Mucosa of stomach (tissue), 1 donor: ENCODE measurements around the gene COBL.

Source experiments
- H3K27me3 ChIP-seq: one replicate; pipeline ENCODE4 v1.7.0; 2013; ENCODE audit warnings: mild to moderate bottlenecking, low read length; ENCODE audit not compliant: control insufficient read depth, insufficient read depth
- H3K36me3 ChIP-seq: one replicate; pipeline ENCODE4 v1.7.0; 2013; ENCODE audit warnings: low read length; ENCODE audit not compliant: control insufficient read depth, insufficient read depth
- H3K4me1 ChIP-seq: one replicate; pipeline ENCODE4 v1.7.0; 2013; ENCODE audit warnings: mild to moderate bottlenecking, low read length; ENCODE audit not compliant: control insufficient read depth, insufficient read depth
- H3K4me3 ChIP-seq: one replicate; pipeline ENCODE4 v1.7.0; 2013; ENCODE audit warnings: low read length
- H3K9ac ChIP-seq: one replicate; pipeline ENCODE4 v1.7.0; 2013; ENCODE audit warnings: mild to moderate bottlenecking, low read length, moderate library complexity
- H3K9me3 ChIP-seq: one replicate; pipeline ENCODE4 v1.7.0; 2013; ENCODE audit warnings: mild to moderate bottlenecking, low read length, moderate library complexity; ENCODE audit not compliant: control insufficient read depth
- donor health status: Pancreatic carcinoma.

The COBL gene

GRCh38 chr7:51182636-51183166, 133.9 kb downstream of the COBL start:
- Histone ChIP-seq H3K9ac (no peak overlapping the region), H3K9me3 (no peaks in the 10 kb centered on the region), H3K36me3 (no peaks in the 10 kb centered on the region), H3K27me3 (no peaks in the 10 kb centered on the region), H3K4me1 (no peaks in the 10 kb centered on the region), H3K4me3 (no peak overlapping the region)

DNA sequence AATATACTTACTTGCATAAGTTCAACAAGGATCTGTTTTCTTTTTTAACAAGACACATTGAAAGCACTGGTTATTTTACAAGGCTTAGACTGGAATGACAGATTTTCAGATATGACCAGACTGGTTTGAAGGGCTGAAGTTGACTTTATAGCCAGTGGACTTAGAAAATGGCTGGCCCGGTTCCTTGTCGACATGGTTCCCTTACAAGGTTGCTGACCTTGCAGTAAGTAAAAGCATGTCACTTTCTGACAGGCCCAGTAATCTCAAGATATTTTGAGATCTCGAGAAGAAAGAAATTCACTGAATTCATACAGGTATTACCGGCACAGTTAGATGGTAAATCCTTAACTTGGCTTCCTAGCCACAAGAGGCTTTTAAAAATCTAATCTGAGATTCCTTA, 136.5 kb downstream of the COBL start:
- Histone ChIP-seq H3K4me1 (no peaks in the 10 kb centered on the region), H3K36me3 (no peaks in the 10 kb centered on the region), H3K9me3 (no peaks in the 10 kb centered on the region), H3K4me3 (no peak overlapping the region), H3K27me3 (no peaks in the 10 kb centered on the region), H3K9ac (no peak overlapping the region)

DNA sequence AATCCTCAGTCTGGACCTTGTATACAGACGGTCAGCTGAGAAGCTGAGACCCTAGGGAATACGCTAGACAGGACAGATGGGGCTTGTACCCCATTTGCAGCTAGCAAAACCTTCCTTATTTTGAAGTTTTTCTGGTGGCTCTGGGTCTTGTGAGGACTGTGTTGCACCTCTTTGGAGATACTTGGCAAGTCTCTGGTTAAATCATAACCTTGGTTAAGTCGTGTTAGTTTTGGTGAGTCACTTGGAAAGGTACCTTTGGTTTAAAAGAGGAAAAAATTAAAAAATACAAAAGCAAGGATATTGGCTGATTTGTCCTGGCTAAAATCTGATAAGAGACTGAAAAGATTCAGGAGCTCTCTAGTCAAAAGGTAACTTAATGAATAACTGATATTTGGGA, 140.6 kb downstream of the COBL start:
- no peaks in the 10 kb centered on the region for H3K36me3 ChIP-seq
- H3K4me3 ChIP-seq = no peak overlapping the region
- no peaks in the 10 kb centered on the region for H3K4me1 ChIP-seq
- H3K9me3 ChIP-seq = no peaks in the 10 kb centered on the region
- H3K27me3 ChIP-seq = no peaks in the 10 kb centered on the region
- H3K9ac ChIP-seq = no peak overlapping the region

- Histone ChIP-seq H3K4me3 (no peak overlapping the region), H3K9me3 (no peaks in the 10 kb centered on the region), H3K4me1 (no peaks in the 10 kb centered on the region), H3K36me3 (no peaks in the 10 kb centered on the region), H3K9ac (no peak overlapping the region), H3K27me3 (no peaks in the 10 kb centered on the region)
Measured at GRCh38 chr7:51175316-51175991, 141.2 kb downstream of the COBL start.

DNA sequence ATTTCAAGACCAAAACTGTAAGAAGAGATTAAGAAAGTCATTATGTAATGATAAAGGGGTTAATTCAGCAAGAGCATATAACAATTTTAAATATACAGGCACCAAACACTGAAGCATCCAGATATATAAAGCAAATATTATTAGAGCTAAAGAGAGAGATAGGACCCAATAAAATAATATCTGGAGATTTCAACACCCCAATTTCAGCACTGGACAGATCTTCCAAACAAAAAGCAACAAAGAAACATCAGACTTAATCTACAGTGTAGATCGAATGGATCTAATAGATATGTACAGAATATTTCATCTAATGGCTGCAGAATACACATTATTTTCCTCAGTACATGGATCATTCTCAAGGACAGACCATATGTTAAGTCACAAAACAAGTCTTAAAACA, 151.3 kb downstream of the COBL start:
- H3K4me1 ChIP-seq = no peaks in the 10 kb centered on the region
- no peaks in the 10 kb centered on the region for H3K36me3 ChIP-seq
- H3K9ac ChIP-seq = no peak overlapping the region
- H3K27me3 ChIP-seq = no peaks in the 10 kb centered on the region
- H3K9me3 ChIP-seq = no peaks in the 10 kb centered on the region
- no peak overlapping the region for H3K4me3 ChIP-seq

GRCh38 chr7:51162724-51163329, 153.8 kb downstream of the COBL start:
- H3K9ac ChIP-seq = no peak overlapping the region
- H3K4me3 ChIP-seq = no peak overlapping the region
- H3K27me3 ChIP-seq = no peaks in the 10 kb centered on the region
- no peaks in the 10 kb centered on the region for H3K36me3 ChIP-seq
- no peaks in the 10 kb centered on the region for H3K4me1 ChIP-seq
- no peaks in the 10 kb centered on the region for H3K9me3 ChIP-seq

- Histone ChIP-seq H3K27me3 (no peaks in the 10 kb centered on the region), H3K9ac (no peak overlapping the region), H3K36me3 (no peaks in the 10 kb centered on the region), H3K4me3 (no peak overlapping the region), H3K4me1 (no peaks in the 10 kb centered on the region), H3K9me3 (no peaks in the 10 kb centered on the region)
Measured at GRCh38 chr7:51161937-51162336, 154.7 kb downstream of the COBL start.

DNA sequence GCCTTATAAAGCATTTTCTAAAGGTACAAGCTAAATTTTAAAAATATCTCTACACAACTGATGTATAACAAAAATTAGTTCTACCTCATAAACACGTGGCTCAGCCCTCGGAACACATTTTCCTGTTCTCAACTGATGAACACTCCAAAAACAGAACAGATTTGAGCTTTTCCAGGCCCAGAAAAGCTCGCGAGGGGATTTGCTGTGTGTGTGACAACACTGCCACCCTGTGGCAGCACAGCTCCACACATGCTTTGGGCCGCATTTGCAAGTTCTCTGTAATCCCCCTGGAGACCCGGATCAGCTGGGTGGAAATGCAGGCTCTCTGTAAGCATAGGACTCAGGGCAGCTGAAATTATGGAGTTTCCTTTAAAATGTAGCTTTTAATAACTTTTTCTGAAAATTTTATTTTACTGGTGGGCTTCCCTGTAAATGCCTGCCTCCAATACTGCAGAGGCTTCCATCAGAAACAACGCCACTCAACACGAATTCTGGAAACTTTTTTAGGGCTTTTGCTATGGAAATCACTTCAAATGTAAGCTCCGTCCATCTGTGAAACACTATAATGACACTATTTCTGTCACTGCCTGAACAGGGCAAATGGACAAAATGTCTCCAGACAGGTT, 155.5 kb downstream of the COBL start:
- Histone ChIP-seq H3K9me3 (no peaks in the 10 kb centered on the region), H3K9ac (no peak overlapping the region)

GRCh38 chr7:51160411-51160810, 156.2 kb downstream of the COBL start:
- no peak overlapping the region for H3K9ac ChIP-seq
- no peaks in the 10 kb centered on the region for H3K27me3 ChIP-seq
- no peaks in the 10 kb centered on the region for H3K36me3 ChIP-seq
- H3K4me3 ChIP-seq = no peak overlapping the region
- H3K4me1 ChIP-seq = no peaks in the 10 kb centered on the region
- no peaks in the 10 kb centered on the region for H3K9me3 ChIP-seq

More for the DNA sequence above, 155.5 kb downstream of the COBL start:
- no peaks in the 10 kb centered on the region for H3K4me1 ChIP-seq
- H3K4me3 ChIP-seq = no peak overlapping the region
- no peaks in the 10 kb centered on the region for H3K36me3 ChIP-seq
- no peaks in the 10 kb centered on the region for H3K27me3 ChIP-seq

GRCh38 chr7:51158742-51159445, 157.7 kb downstream of the COBL start:
- Histone ChIP-seq H3K9me3 (no peaks in the 10 kb centered on the region), H3K9ac (no peak overlapping the region), H3K4me1 (no peaks in the 10 kb centered on the region), H3K27me3 (no peaks in the 10 kb centered on the region), H3K36me3 (no peaks in the 10 kb centered on the region), H3K4me3 (no peak overlapping the region)

GRCh38 chr7:51158211-51158610, 158.4 kb downstream of the COBL start:
- Histone ChIP-seq H3K4me1 (no peaks in the 10 kb centered on the region), H3K9me3 (no peaks in the 10 kb centered on the region), H3K4me3 (no peak overlapping the region), H3K9ac (no peak overlapping the region), H3K27me3 (no peaks in the 10 kb centered on the region), H3K36me3 (no peaks in the 10 kb centered on the region)

DNA sequence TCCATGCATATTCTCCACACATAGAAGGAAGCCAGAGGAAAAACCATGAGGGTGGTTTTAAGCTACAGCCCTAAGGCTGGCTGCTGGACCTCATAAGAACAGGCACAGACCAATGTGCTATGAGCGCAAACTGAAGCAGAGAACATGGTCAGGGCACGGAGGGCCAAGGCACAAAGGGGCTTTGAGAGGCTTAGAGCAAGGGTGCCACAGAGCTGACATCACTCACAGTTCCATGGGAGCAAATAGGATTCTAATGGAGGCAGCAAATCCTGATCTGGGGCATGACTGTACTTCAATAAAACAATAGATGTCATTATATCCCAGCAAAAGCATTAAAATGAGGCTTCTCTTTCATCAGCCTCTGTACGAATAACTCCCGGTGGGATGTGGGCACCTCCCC, 162.4 kb downstream of the COBL start:
- Histone ChIP-seq H3K27me3 (no peaks in the 10 kb centered on the region), H3K4me3 (no peak overlapping the region), H3K9ac (no peak overlapping the region), H3K4me1 (no peaks in the 10 kb centered on the region), H3K36me3 (no peaks in the 10 kb centered on the region), H3K9me3 (no peaks in the 10 kb centered on the region)
